Ramos (cell line): ENCODE results near the gene KIF21B.

Experiments used
- in situ Hi-C: fragments of 300-500 bp; cut with MboI; formaldehyde crosslinking; loops from one replicate; pipeline ENCODE4 v1.14.3; 2022; ENCODE audit warnings: low sequenced_read_pairs; ENCODE audit not compliant: unreplicated experiment

Gene KIF21B

GRCh38 chr1:201023517-201023902, at the start of gene KIF21B:
KIF21B (minus strand) TSS chr1:201023714; CDS start chr1:201023383, 331 bp downstream.
- in situ Hi-C loops, result no loop called here

- in situ Hi-C loops, result no loop called here
Measured at GRCh38 chr1:201072922-201073321, 49.4 kb upstream of the KIF21B start.

- in situ Hi-C loops, result no loop called here
Measured at GRCh38 chr1:201072149-201072548, 48.6 kb upstream of the KIF21B start.

GRCh38 chr1:201069636-201070035, 46.1 kb upstream of the KIF21B start:
- in situ Hi-C loops, result no loop called here

- in situ Hi-C loops, result no loop called here
Measured at GRCh38 chr1:201068976-201069375, 45.5 kb upstream of the KIF21B start.

- in situ Hi-C loops, result no loop called here
Measured at GRCh38 chr1:201066986-201067385, 43.5 kb upstream of the KIF21B start.

- in situ Hi-C loops, result no loop called here
Measured at GRCh38 chr1:201065686-201066085, 42.2 kb upstream of the KIF21B start.

- in situ Hi-C loops, result no loop called here
Measured at GRCh38 chr1:201064806-201065205, 41.3 kb upstream of the KIF21B start.

GRCh38 chr1:201063145-201063544, 39.6 kb upstream of the KIF21B start:
- in situ Hi-C loops, result no loop called here

GRCh38 chr1:201062511-201063091, 39.1 kb upstream of the KIF21B start:
- in situ Hi-C loops, result no loop called here

GRCh38 chr1:201061886-201062285, 38.4 kb upstream of the KIF21B start:
- in situ Hi-C loops, result no loop called here

GRCh38 chr1:201061049-201061448, 37.5 kb upstream of the KIF21B start:
- in situ Hi-C loops, result no loop called here

- in situ Hi-C loops, result no loop called here
Measured at GRCh38 chr1:201060586-201060985, 37.1 kb upstream of the KIF21B start.

GRCh38 chr1:201059871-201060555, 36.5 kb upstream of the KIF21B start:
- in situ Hi-C loops, result no loop called here

- in situ Hi-C loops, result no loop called here
Measured at GRCh38 chr1:201059401-201059800, 35.9 kb upstream of the KIF21B start.

GRCh38 chr1:201054091-201054543, 30.6 kb upstream of the KIF21B start:
- in situ Hi-C loops, result no loop called here

GRCh38 chr1:201053155-201053860, 29.8 kb upstream of the KIF21B start:
- in situ Hi-C loops, result no loop called here

GRCh38 chr1:201051399-201051798, 27.9 kb upstream of the KIF21B start:
- in situ Hi-C loops, result no loop called here

- in situ Hi-C loops, result no loop called here
Measured at GRCh38 chr1:201050515-201051277, 27.2 kb upstream of the KIF21B start.

- in situ Hi-C loops, result no loop called here
Measured at GRCh38 chr1:201049248-201049831, 25.8 kb upstream of the KIF21B start.
